ENCODE results near the gene FYN.

The FYN gene

GRCh38 chr6:111615916-111616612 is 257.2 kb downstream of the FYN start:
- no peak for DNase-seq

- DNase-seq, result no peak
Observed at GRCh38 chr6:111614833-111615582, 258.2 kb downstream of the FYN start.

GRCh38 chr6:111612379-111612778 is 260.9 kb downstream of the FYN start:
- no peak for DNase-seq

DNA sequence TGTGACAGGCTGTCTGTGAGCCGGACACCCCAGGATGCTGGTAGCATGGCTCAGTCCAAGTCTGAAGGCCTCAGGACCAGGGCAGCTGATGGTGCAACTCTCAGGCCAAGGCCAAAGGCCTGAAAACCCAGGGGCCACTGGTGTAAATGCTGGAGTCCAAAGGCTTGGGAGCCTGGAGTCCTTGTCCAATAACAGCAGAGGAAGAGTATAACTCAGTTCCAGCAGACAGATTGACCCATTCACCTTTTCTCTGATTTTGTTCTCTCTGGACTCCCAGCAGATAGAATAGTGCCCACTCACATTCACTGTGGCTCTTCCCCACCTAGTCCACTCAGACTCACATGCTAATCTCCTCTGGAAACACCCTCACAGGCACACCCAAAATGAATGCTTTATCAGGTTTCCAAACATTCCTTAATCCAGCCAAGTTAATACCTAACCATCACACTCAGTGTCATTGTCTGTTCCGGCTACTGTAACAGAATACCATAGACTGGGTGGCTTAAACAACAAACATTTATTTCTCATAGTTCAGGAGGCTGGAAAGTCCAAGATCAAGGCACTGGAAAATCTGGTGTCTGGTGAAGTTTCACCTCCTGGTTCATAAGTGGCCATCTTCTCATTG is 262.6 kb downstream of the FYN start:
- DNase-seq, result no peak
